Mucosa of descending colon (tissue), 3 donors: ENCODE data around the gene TBC1D32. TPM values are rescaled to one million over a fixed set of nuclear protein-coding genes. Genes with fewer than 3 reads are reported as not detected.
"Not testable (repeated sequence)": the region's sequence is repeated elsewhere in the genome, so short reads cannot be mapped to it uniquely, and the experiment has no call there.

ENCODE experiments used
- ATAC-seq: fragments of 200-7000 bp; cut with Tn5 transposase; one replicate; pipeline ENCODE4 v1.9.1; 2020; ENCODE audit warnings: mild to moderate bottlenecking, moderate library complexity
- DNase-seq, 3 donors: peaks; one replicate each; pipeline ENCODE4 v3.0.0-alpha.2; 2020
- H3K36me3 ChIP-seq: fragments of 200-600 bp; one replicate; pipeline ENCODE4 v1.8.0; 2021; ENCODE audit warnings: low read depth, mild to moderate bottlenecking
- H3K4me1 ChIP-seq: fragments of 200-600 bp; one replicate; pipeline ENCODE4 v1.8.0; 2021; ENCODE audit warnings: low read depth, mild to moderate bottlenecking
- H3K4me3 ChIP-seq: fragments of 200-600 bp; one replicate; pipeline ENCODE4 v1.8.0; 2021; ENCODE audit warnings: mild to moderate bottlenecking
- H3K9me3 ChIP-seq: fragments of 200-600 bp; one replicate; pipeline ENCODE4 v1.8.0; 2021; ENCODE audit warnings: mild to moderate bottlenecking
- CTCF ChIP-seq: fragments of 200-600 bp; IDR thresholded peaks from one replicate; pipeline ENCODE4 v1.8.0; 2022; ENCODE audit warnings: antibody characterized with exemption, mild to moderate bottlenecking
- intact Hi-C, 2 donors: fragments of 100-400 bp; cut with DNase I in 1 of 2; cut with micrococcal nuclease in 1 of 2; formaldehyde crosslinking; loops; one replicate each; pipeline versions ENCODE4 v1.11.0 to v1.11.1; 2022; cut with DNase I, micrococcal nuclease
- total RNA-seq, 3 donors: library from RNA; stranded (reverse); fragmentation: NEBNext Ultra II Directional in 2 of 3; extraction: Animal tissue kit (Norgen Biotek cat#: 25700) in 2 of 3; gene quantifications; one replicate each; pipeline versions ENCODE4 v1.2.1 to v1.2.4, GENCODE V29; 2021 to 2023
- donor health status: DM: no; HTN: no; CAD: no; lungs with moderate emphysema.
- donor health status: DM: no; HTN: no; CAD: no.
- donor health status: DM: no; HTN: yes; CAD: no.

TBC1D32 gene
- total RNA-seq, 3 donors from 2014 or later: 6.0 to 13.2 (median 8.6) TPM

GRCh38 chr6:121187833-121188200 lies 146.5 kb downstream of the TBC1D32 start:
- Histone ChIP-seq H3K9me3 (no peaks in the 10 kb centered on the region), H3K4me1 (no peaks in the 10 kb centered on the region), H3K4me3 (no peak overlapping the region), H3K36me3 (no peaks in the 10 kb centered on the region)
- DNase-seq (no peak), ATAC-seq (peak; percentile 46)
- TF ChIP-seq CTCF: no peak
- intact Hi-C loops: no loop called here

- intact Hi-C loops: no loop called here
- TF ChIP-seq CTCF: no peak
- H3K9me3 ChIP-seq: no peaks in the 10 kb centered on the region
- no peaks in the 10 kb centered on the region for H3K36me3 ChIP-seq
- no peak for ATAC-seq
- H3K4me1 ChIP-seq: no peaks in the 10 kb centered on the region
- H3K4me3 ChIP-seq: no peak overlapping the region
- no peak for DNase-seq
These were observed 147.0 kb downstream of the TBC1D32 start for GRCh38 chr6:121187200-121187832.

GRCh38 chr6:121183742-121184141 lies 150.5 kb downstream of the TBC1D32 start:
- DNase-seq (peak in 1 of 3 donors; percentile 13), ATAC-seq (peak; percentile 93)
- TF ChIP-seq CTCF: no peak
- intact Hi-C loops: no loop called here
- Histone ChIP-seq H3K36me3 (no peaks in the 10 kb centered on the region), H3K4me3 (no peak overlapping the region), H3K4me1 (no peaks in the 10 kb centered on the region), H3K9me3 (peaks cover 2% of the 10 kb centered on the region)

- DNase-seq (no peak), ATAC-seq (no peak)
- Histone ChIP-seq H3K9me3 (no peaks in the 10 kb centered on the region), H3K4me3 (no peak overlapping the region), H3K36me3 (no peaks in the 10 kb centered on the region), H3K4me1 (no peaks in the 10 kb centered on the region)
- no peak for TF ChIP-seq CTCF
- intact Hi-C loops: no loop called here
These were observed 158.5 kb downstream of the TBC1D32 start for GRCh38 chr6:121175827-121176226.

GRCh38 chr6:121172451-121172850 lies 161.8 kb downstream of the TBC1D32 start:
- DNase-seq, ATAC-seq, H3K4me3 ChIP-seq, H3K4me1 ChIP-seq, H3K9me3 ChIP-seq, H3K36me3 ChIP-seq, intact Hi-C loops: not testable (repeated sequence)

GRCh38 chr6:121171879-121172278 lies 162.4 kb downstream of the TBC1D32 start:
- Histone ChIP-seq H3K36me3 (no peaks in the 10 kb centered on the region), H3K9me3 (no peaks in the 10 kb centered on the region), H3K4me1 (no peaks in the 10 kb centered on the region), H3K4me3 (no peak overlapping the region)
- DNase-seq (peak in 1 of 3 donors; percentile 4), ATAC-seq (peak; percentile 65)
- intact Hi-C loops: no loop called here
- no peak for TF ChIP-seq CTCF
